ENCODE data around the gene WDR72. TPM values are rescaled to one million over a fixed set of nuclear protein-coding genes. Genes with fewer than 3 reads are reported as not detected.
"Not testable (repeated sequence)": the region's sequence is repeated elsewhere in the genome, so short reads cannot be mapped to it uniquely, and the experiment has no call there.

WDR72 gene
- total and polyA plus RNA-seq, 7 donors: not detected

GRCh38 chr15:53695365-53695764 lies 64.1 kb downstream of the WDR72 start:
- Histone ChIP-seq H3K36me3 (ENCODE audit: insufficient read depth in 1 of 2, low read depth in 1 of 2) (no peaks in the 10 kb centered on the region), H3K4me3 (no peak overlapping the region), H3K27ac (no peak overlapping the region), H3K27me3 (ENCODE audit: insufficient read depth in 3 of 3, low read length in 2 of 3) (no peaks in the 10 kb centered on the region), H3K9me3 (no peaks in the 10 kb centered on the region), H3K4me1 (no peaks in the 10 kb centered on the region)
- 83 to 84% (median 83%) methylated on average over 7 of the region's 7 CpGs for WGBS, 3 donors
- intact Hi-C loops (cut with DNase I): no loop called here
- ATAC-seq (no peak), DNase-seq (no peak)
- no peak for TF ChIP-seq CTCF (IDR thresholded peaks at IDR 0.05)

GRCh38 chr15:53694476-53694874 lies 65.0 kb downstream of the WDR72 start:
- Histone ChIP-seq H3K4me3 (no peak overlapping the region), H3K36me3 (ENCODE audit: insufficient read depth in 1 of 2, low read depth in 1 of 2) (no peaks in the 10 kb centered on the region), H3K27ac (no peak overlapping the region), H3K27me3 (ENCODE audit: insufficient read depth in 3 of 3, low read length in 2 of 3) (no peaks in the 10 kb centered on the region), H3K4me1 (no peaks in the 10 kb centered on the region), H3K9me3 (no peaks in the 10 kb centered on the region)
- no peak for ATAC-seq
- DNase-seq: no peak
- no peak for TF ChIP-seq CTCF (IDR thresholded peaks at IDR 0.05)
- intact Hi-C loops (cut with DNase I): no loop called here
- 45 to 56% (median 50%) methylated on average over 1 of the region's 1 CpG for WGBS, 3 donors

GRCh38 chr15:53693729-53694475 lies 65.6 kb downstream of the WDR72 start:
- H3K27me3 ChIP-seq (ENCODE audit: insufficient read depth in 3 of 3, low read length in 2 of 3): no peaks in the 10 kb centered on the region
- no peaks in the 10 kb centered on the region for H3K9me3 ChIP-seq
- intact Hi-C loops (cut with DNase I): no loop called here
- no peak for TF ChIP-seq CTCF (IDR thresholded peaks at IDR 0.05)
- no peak for DNase-seq
- no peak overlapping the region for H3K27ac ChIP-seq
- H3K4me1 ChIP-seq: no peaks in the 10 kb centered on the region
- 14 to 31% (median 24%) methylated on average over 7 of the region's 7 CpGs for WGBS, 3 donors
- no peak for ATAC-seq
- no peak overlapping the region for H3K4me3 ChIP-seq
- H3K36me3 ChIP-seq (ENCODE audit: insufficient read depth in 1 of 2, low read depth in 1 of 2): no peaks in the 10 kb centered on the region

GRCh38 chr15:53684162-53684561 lies 75.3 kb downstream of the WDR72 start:
- H3K4me1 ChIP-seq; H3K4me3 ChIP-seq; H3K36me3 ChIP-seq (ENCODE audit: insufficient read depth in 1 of 2, low read depth in 1 of 2); DNase-seq; H3K9me3 ChIP-seq; H3K27ac ChIP-seq; intact Hi-C loops (cut with DNase I); H3K27me3 ChIP-seq (ENCODE audit: insufficient read depth in 3 of 3, low read length in 2 of 3); ATAC-seq: not testable (repeated sequence)
- WGBS, 3 donors: 84 to 92% (median 90%) methylated on average over 21 to 23 of the region's 23 CpGs

- H3K36me3 ChIP-seq (ENCODE audit: insufficient read depth in 1 of 2, low read depth in 1 of 2): no peaks in the 10 kb centered on the region
- intact Hi-C loops (cut with DNase I): no loop called here
- TF ChIP-seq CTCF (IDR thresholded peaks at IDR 0.05): no peak
- H3K4me1 ChIP-seq: no peaks in the 10 kb centered on the region
- DNase-seq: no peak
- no peaks in the 10 kb centered on the region for H3K27me3 ChIP-seq (ENCODE audit: insufficient read depth in 3 of 3, low read length in 2 of 3)
- H3K9me3 ChIP-seq: no peaks in the 10 kb centered on the region
- no peak overlapping the region for H3K4me3 ChIP-seq
- 35 to 41% (median 35%) methylated on average over 5 of the region's 5 CpGs for WGBS, 3 donors
- no peak for ATAC-seq
- H3K27ac ChIP-seq: no peak overlapping the region
Observed at GRCh38 chr15:53681056-53681455, 78.4 kb downstream of the WDR72 start.
